GM21717 (cell line): Measurements from ENCODE around the gene CTIF.

ENCODE experiments used
- ATAC-seq: cut with Tn5 transposase; IDR thresholded peaks from one replicate; pipeline ENCODE4 v1.9.1; 2021; ENCODE audit warnings: mild to moderate bottlenecking, moderate library complexity; ENCODE audit not compliant: unreplicated experiment

Gene CTIF

GRCh38 chr18:48902023-48902855, 363.4 kb downstream of the CTIF start:
- ATAC-seq: no peak

- ATAC-seq: no peak
Measured at GRCh38 chr18:48902856-48903601, 364.2 kb downstream of the CTIF start.

- ATAC-seq: no peak
Measured at GRCh38 chr18:48904091-48904490, 365.3 kb downstream of the CTIF start.

GRCh38 chr18:48904847-48905394, 366.1 kb downstream of the CTIF start:
- no peak for ATAC-seq

- ATAC-seq: no peak
Measured at GRCh38 chr18:48905513-48905912, 366.7 kb downstream of the CTIF start.

GRCh38 chr18:48908916-48909315, 370.1 kb downstream of the CTIF start:
- no peak for ATAC-seq

GRCh38 chr18:48909721-48910120, 370.9 kb downstream of the CTIF start:
- ATAC-seq: no peak

GRCh38 chr18:48910972-48911545, 372.2 kb downstream of the CTIF start:
- no peak for ATAC-seq
